GM21367 (cell line): ENCODE measurements around the gene MAGEA9.
"Not testable (repeated sequence)": the region's sequence is repeated elsewhere in the genome, so short reads cannot be mapped to it uniquely, and the experiment has no call there.

ENCODE experiments used
- ATAC-seq: cut with Tn5 transposase; IDR thresholded peaks from one replicate; pipeline ENCODE4 v1.9.1; 2021; ENCODE audit not compliant: unreplicated experiment

MAGEA9 gene

GRCh38 chrX:149781727-149782126, at the start of gene MAGEA9:
Gene MAGEA9 (plus strand): TSS chrX:149781930. CDS start chrX:149786211, 4,281 bp downstream.
- ATAC-seq, result not testable (repeated sequence)

- ATAC-seq, result not testable (repeated sequence)
Measured at GRCh38 chrX:149742269-149742668, 39.5 kb upstream of the MAGEA9 start.

GRCh38 chrX:149746390-149747007, 35.2 kb upstream of the MAGEA9 start:
- ATAC-seq, result not testable (repeated sequence)

GRCh38 chrX:149757206-149758067, 24.3 kb upstream of the MAGEA9 start:
- no peak for ATAC-seq

GRCh38 chrX:149758068-149758714, 23.5 kb upstream of the MAGEA9 start:
- no peak for ATAC-seq

GRCh38 chrX:149758715-149759078, 23.0 kb upstream of the MAGEA9 start:
- not testable (repeated sequence) for ATAC-seq

GRCh38 chrX:149759824-149760223, 21.9 kb upstream of the MAGEA9 start:
- ATAC-seq, result no peak

- no peak for ATAC-seq
Measured at GRCh38 chrX:149760965-149761364, 20.8 kb upstream of the MAGEA9 start.

GRCh38 chrX:149761858-149762674, 19.7 kb upstream of the MAGEA9 start:
- not testable (repeated sequence) for ATAC-seq

- no peak for ATAC-seq
Measured at GRCh38 chrX:149762696-149763614, 18.8 kb upstream of the MAGEA9 start.

- ATAC-seq, result not testable (repeated sequence)
Measured at GRCh38 chrX:149770344-149770743, 11.4 kb upstream of the MAGEA9 start.

- ATAC-seq, result not testable (repeated sequence)
Measured at GRCh38 chrX:149773026-149773425, 8.7 kb upstream of the MAGEA9 start.

GRCh38 chrX:149773768-149774167, 8.0 kb upstream of the MAGEA9 start, which contains the start of gene HSFX1:
Gene HSFX1 (plus strand): TSS chrX:149774068. CDS start chrX:149774682, 614 bp downstream.
- not testable (repeated sequence) for ATAC-seq

GRCh38 chrX:149777999-149778398, 3.7 kb upstream of the MAGEA9 start:
- not testable (repeated sequence) for ATAC-seq

- peak; percentile 99 for ATAC-seq
Measured at GRCh38 chrX:149795531-149795930, 13.8 kb downstream of the MAGEA9 start.

- ATAC-seq, result no peak
Measured at GRCh38 chrX:149799095-149799714, 17.5 kb downstream of the MAGEA9 start.

- no peak for ATAC-seq
Measured at GRCh38 chrX:149799938-149800337, 18.2 kb downstream of the MAGEA9 start.

GRCh38 chrX:149803458-149804062, 21.8 kb downstream of the MAGEA9 start:
- no peak for ATAC-seq

GRCh38 chrX:149804102-149804501, 22.4 kb downstream of the MAGEA9 start:
- ATAC-seq, result no peak
